CD4-positive, alpha-beta T cell treated with Interleukin-12 subunit alpha and Interleukin-12 subunit beta, for 1 hour (primary cell): ENCODE data around the gene NFIB.

Experiments used
- DNase-seq: peaks from one replicate; pipeline ENCODE4 v3.0.0-alpha.2; 2020

NFIB gene

GRCh38 chr9:14058325-14058688, 255.6 kb downstream of the NFIB start:
- no peak for DNase-seq

- DNase-seq, result no peak
Observed at GRCh38 chr9:14057368-14058324, 256.3 kb downstream of the NFIB start.

GRCh38 chr9:14056316-14056861, 257.6 kb downstream of the NFIB start:
- no peak for DNase-seq

GRCh38 chr9:14054096-14054495, 259.8 kb downstream of the NFIB start:
- DNase-seq, result no peak

- DNase-seq, result no peak
Observed at GRCh38 chr9:14052359-14052758, 261.6 kb downstream of the NFIB start.

GRCh38 chr9:14051419-14051818, 262.5 kb downstream of the NFIB start:
- DNase-seq, result no peak

- no peak for DNase-seq
Observed at GRCh38 chr9:14043483-14043882, 270.5 kb downstream of the NFIB start.

GRCh38 chr9:14037331-14037730, 276.6 kb downstream of the NFIB start:
- DNase-seq, result no peak

GRCh38 chr9:14033067-14033466, 280.9 kb downstream of the NFIB start:
- no peak for DNase-seq
